ENCODE data around the gene P4HB.

GRCh38 chr17:81858967-81859905, 1.1 kb downstream of the P4HB start:
- no peak for TF ChIP-seq REST (IDR thresholded peaks at IDR 0.05; ENCODE audit: low read depth, low read length)
- TF ChIP-seq CHD4 (IDR thresholded peaks at IDR 0.05) = no peak
- TF ChIP-seq ATF3 (IDR thresholded peaks at IDR 0.05; ENCODE audit: borderline replicate concordance, extremely low read depth, low read depth, low read length) = no peak
- TF ChIP-seq CTCF (IDR thresholded peaks at IDR 0.05 in 2 of 3, conservative IDR thresholded peaks at IDR 0.05 in 1 of 3; ENCODE audit: control insufficient read depth in 2 of 3, extremely low read depth in 1 of 3, insufficient read depth in 1 of 3, low read depth in 3 of 3, low read length in 3 of 3) = no peak
